ENCODE results near the gene ABCA2.

DNA sequence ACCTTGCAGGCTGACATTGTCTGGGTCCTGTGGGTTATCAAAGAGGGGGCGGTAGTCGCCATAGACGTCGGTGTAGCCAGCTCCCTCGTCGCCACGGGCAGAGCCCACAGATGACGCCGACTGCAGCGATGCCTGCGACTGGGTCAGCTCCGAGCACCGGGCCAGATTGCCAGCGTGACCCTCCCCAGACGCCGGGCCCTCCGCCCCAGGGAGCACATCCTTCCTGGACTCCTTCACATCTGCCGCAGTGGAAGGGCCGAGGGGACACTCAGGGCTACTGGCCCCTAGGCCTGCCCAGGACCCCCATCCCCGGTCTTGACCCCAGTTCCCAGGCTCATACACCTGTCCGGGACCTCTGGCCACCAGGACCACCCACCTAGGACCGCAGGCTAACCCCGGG lies 13.9 kb downstream of the ABCA2 start:
- TF ChIP-seq, protein P1, sequence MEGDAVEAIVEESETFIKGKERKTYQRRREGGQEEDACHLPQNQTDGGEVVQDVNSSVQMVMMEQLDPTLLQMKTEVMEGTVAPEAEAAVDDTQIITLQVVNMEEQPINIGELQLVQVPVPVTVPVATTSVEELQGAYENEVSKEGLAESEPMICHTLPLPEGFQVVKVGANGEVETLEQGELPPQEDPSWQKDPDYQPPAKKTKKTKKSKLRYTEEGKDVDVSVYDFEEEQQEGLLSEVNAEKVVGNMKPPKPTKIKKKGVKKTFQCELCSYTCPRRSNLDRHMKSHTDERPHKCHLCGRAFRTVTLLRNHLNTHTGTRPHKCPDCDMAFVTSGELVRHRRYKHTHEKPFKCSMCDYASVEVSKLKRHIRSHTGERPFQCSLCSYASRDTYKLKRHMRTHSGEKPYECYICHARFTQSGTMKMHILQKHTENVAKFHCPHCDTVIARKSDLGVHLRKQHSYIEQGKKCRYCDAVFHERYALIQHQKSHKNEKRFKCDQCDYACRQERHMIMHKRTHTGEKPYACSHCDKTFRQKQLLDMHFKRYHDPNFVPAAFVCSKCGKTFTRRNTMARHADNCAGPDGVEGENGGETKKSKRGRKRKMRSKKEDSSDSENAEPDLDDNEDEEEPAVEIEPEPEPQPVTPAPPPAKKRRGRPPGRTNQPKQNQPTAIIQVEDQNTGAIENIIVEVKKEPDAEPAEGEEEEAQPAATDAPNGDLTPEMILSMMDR (IDR thresholded peaks at IDR 0.05): no peak
- TF ChIP-seq EZH2phosphoT487 (IDR thresholded peaks at IDR 0.05) (no peak), EZH2 (IDR thresholded peaks at IDR 0.05) (no peak)
